Measurements from ENCODE around the gene CACNA2D3. TPM values are rescaled to one million over a fixed set of nuclear protein-coding genes. Genes with fewer than 3 reads are reported as not detected.

The CACNA2D3 gene
- total and polyA plus RNA-seq, 2 experiments from 2014 or later, result 1.1 to 2.5 TPM

DNA sequence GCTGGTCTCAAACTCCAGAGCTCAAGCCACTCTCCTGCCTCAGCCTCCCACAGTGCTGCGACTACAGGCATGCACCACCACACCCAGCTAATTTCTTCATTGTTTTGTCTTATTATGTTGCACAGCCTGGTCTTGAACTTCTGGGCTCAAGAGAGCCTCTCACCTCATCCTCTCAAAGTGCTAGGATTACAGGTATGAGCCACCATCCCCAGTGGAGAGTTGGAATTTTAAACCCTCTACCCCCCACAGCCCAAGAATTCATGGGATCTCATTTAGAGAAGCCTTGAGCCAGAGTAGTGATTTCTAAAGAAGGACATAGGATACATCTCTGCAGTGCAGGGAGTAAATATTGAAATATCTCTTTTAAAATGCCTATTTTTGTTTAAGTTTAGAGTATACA lies 221.1 kb downstream of the CACNA2D3 start:
- H3K4me2 ChIP-seq, result no peak overlapping the region
- H3K79me2 ChIP-seq, result no peaks in the 10 kb centered on the region
- H3K27me3 ChIP-seq, result peaks cover 16% of the 10 kb centered on the region
- no peaks in the 10 kb centered on the region for H3K4me1 ChIP-seq (ENCODE audit: insufficient read depth)
- no peaks in the 10 kb centered on the region for H4K20me1 ChIP-seq (ENCODE audit: insufficient read depth, poor library complexity, severe bottlenecking)
- H2AFZ ChIP-seq, result no peak overlapping the region
- H3K27ac ChIP-seq, result no peak overlapping the region
- no peak for DNase-seq (ENCODE audit: low spot score)
- H3K4me3 ChIP-seq, result no peak overlapping the region
- no peaks in the 10 kb centered on the region for H3K9me3 ChIP-seq (ENCODE audit: low read depth)
- TF ChIP-seq CTCF (IDR thresholded peaks at IDR 0.05; ENCODE audit: poor library complexity), result no peak
- TF ChIP-seq EZH2 (IDR thresholded peaks at IDR 0.05; ENCODE audit: borderline replicate concordance), result no peak
- TF ChIP-seq EZH2phosphoT487 (IDR thresholded peaks at IDR 0.05; ENCODE audit: low read depth, severe bottlenecking, unreplicated experiment), result no peak
- WGBS (ENCODE audit: low lambda C conversion rate, missing lambda C conversion rate), result 94% methylated on average over 1 of the region's 1 CpG
- H3K9me2 ChIP-seq (replicated peaks; ENCODE audit: insufficient read depth), result no peaks in the 10 kb centered on the region
- no peaks in the 10 kb centered on the region for H3K36me3 ChIP-seq (replicated peaks; ENCODE audit: insufficient read depth, low read depth)

GRCh38 chr3:54344601-54345231 lies 222.4 kb downstream of the CACNA2D3 start:
- Histone ChIP-seq H3K79me2 (no peaks in the 10 kb centered on the region), H3K9me3 (ENCODE audit: low read depth) (no peaks in the 10 kb centered on the region), H3K4me1 (ENCODE audit: insufficient read depth) (no peaks in the 10 kb centered on the region), H3K27me3 (peaks cover 11% of the 10 kb centered on the region), H3K27ac (no peak overlapping the region), H4K20me1 (ENCODE audit: insufficient read depth, poor library complexity, severe bottlenecking) (no peaks in the 10 kb centered on the region), H3K4me3 (no peak overlapping the region), H3K36me3 (replicated peaks; ENCODE audit: insufficient read depth, low read depth) (no peaks in the 10 kb centered on the region), H3K4me2 (no peak overlapping the region), H3K9me2 (replicated peaks; ENCODE audit: insufficient read depth) (no peaks in the 10 kb centered on the region), H2AFZ (no peak overlapping the region)
- WGBS (ENCODE audit: low lambda C conversion rate, missing lambda C conversion rate), result 73% methylated on average over 8 of the region's 8 CpGs
- no peak for TF ChIP-seq CTCF (IDR thresholded peaks at IDR 0.05; ENCODE audit: poor library complexity)
- TF ChIP-seq EZH2 (IDR thresholded peaks at IDR 0.05; ENCODE audit: borderline replicate concordance), result no peak
- no peak for TF ChIP-seq EZH2phosphoT487 (IDR thresholded peaks at IDR 0.05; ENCODE audit: low read depth, severe bottlenecking, unreplicated experiment)
- no peak for DNase-seq (ENCODE audit: low spot score)

DNA sequence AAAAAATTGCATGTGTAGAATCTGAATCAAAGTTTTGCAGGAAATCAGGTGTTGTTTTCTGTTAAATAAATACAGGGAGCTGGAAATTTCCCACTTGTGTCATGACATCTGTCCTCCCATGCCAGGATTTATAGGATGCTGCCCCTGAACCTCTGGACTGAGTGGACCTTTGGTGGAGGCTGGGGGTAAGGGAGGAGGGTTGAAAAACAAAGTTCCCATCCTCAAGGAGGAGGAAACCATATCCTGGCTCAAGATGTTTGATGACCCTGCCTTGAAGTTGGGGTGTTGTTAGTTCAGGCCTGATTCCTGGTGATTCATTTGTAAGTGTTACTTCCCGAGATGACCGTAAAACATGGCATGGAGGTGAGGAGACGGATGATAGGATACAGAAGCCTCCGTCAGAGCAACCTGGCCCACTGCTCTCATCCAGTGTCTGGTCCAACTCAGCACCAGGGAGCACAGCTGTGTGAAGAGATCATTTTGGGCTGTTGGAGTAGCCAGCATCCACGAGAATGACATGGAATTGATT lies 223.6 kb downstream of the CACNA2D3 start:
- Histone ChIP-seq H3K9me3 (ENCODE audit: low read depth) (no peaks in the 10 kb centered on the region), H3K9me2 (replicated peaks; ENCODE audit: insufficient read depth) (no peaks in the 10 kb centered on the region), H3K4me3 (no peak overlapping the region), H3K79me2 (no peaks in the 10 kb centered on the region), H3K4me2 (no peak overlapping the region), H2AFZ (no peak overlapping the region), H4K20me1 (ENCODE audit: insufficient read depth, poor library complexity, severe bottlenecking) (no peaks in the 10 kb centered on the region), H3K27me3 (peaks cover 7% of the 10 kb centered on the region), H3K4me1 (ENCODE audit: insufficient read depth) (no peaks in the 10 kb centered on the region), H3K36me3 (replicated peaks; ENCODE audit: insufficient read depth, low read depth) (no peaks in the 10 kb centered on the region), H3K27ac (no peak overlapping the region)
- WGBS (ENCODE audit: low lambda C conversion rate, missing lambda C conversion rate), result 68% methylated on average over 5 of the region's 5 CpGs
- TF ChIP-seq EZH2phosphoT487 (IDR thresholded peaks at IDR 0.05; ENCODE audit: low read depth, severe bottlenecking, unreplicated experiment) (no peak), CTCF (IDR thresholded peaks at IDR 0.05; ENCODE audit: poor library complexity) (no peak), EZH2 (IDR thresholded peaks at IDR 0.05; ENCODE audit: borderline replicate concordance) (no peak)
- DNase-seq (ENCODE audit: low spot score), result no peak

Data from hepatocyte (in vitro differentiated cells).